SK-N-MC (cell line): ENCODE results near the gene KLK7.

Experiments
- EZH2 ChIP-seq: fragments of 200-600 bp; sonication (generic); IDR thresholded peaks from one replicate; pipeline ENCODE4 v1.6.1; 2017; ENCODE audit warnings: antibody characterized with exemption
- POLR2AphosphoS5 ChIP-seq: IDR thresholded peaks from 2 replicates; pipeline ENCODE4 v1.6.1; 2012; ENCODE audit warnings: mild to moderate bottlenecking, low read depth, low read length, borderline replicate concordance

- TF ChIP-seq EZH2 (no peak), POLR2AphosphoS5 (no peak)
Observed at GRCh38 chr19:51003316-51003715, 19.6 kb upstream of the KLK7 start.
